ENCODE results near the gene SIGLEC1. TPM values are rescaled to one million over a fixed set of nuclear protein-coding genes. Genes with fewer than 3 reads are reported as not detected.

The SIGLEC1 gene
- total and polyA plus RNA-seq, 2 donors (not counting 3 experiments of a cell fraction or from before 2014, with no cell fraction given): not detected

- Histone ChIP-seq H3K4me3 (replicated peaks in 1 of 3; ENCODE audit: insufficient read depth in 1 of 3, low read depth in 1 of 3, low read length in 3 of 3) (no peak overlapping the region), H2AFZ (ENCODE audit: low read depth, low read length) (no peak overlapping the region), H3K27me3 (ENCODE audit: control insufficient read depth in 2 of 2, insufficient read depth in 2 of 2, low read length in 2 of 2) (no peaks in the 10 kb centered on the region), H3K36me3 (ENCODE audit: control insufficient read depth in 2 of 2, extremely low read depth in 1 of 2, insufficient read depth in 2 of 2, low read length in 2 of 2) (no peaks in the 10 kb centered on the region), H3K79me2 (ENCODE audit: control insufficient read depth, insufficient read depth, low read length) (no peaks in the 10 kb centered on the region), H3K9me1 (replicated peaks; ENCODE audit: control insufficient read depth, extremely low read depth, insufficient read depth, low read length) (no peaks in the 10 kb centered on the region), H3K9ac (replicated peaks; ENCODE audit: extremely low read depth, insufficient read depth, low read length) (no peak overlapping the region), H3K4me1 (ENCODE audit: control insufficient read depth, extremely low read depth, insufficient read depth, low read length) (no peaks in the 10 kb centered on the region), H4K20me1 (replicated peaks; ENCODE audit: control insufficient read depth, extremely low read depth, insufficient read depth, low read length) (no peaks in the 10 kb centered on the region), H3K27ac (ENCODE audit: insufficient read depth, low read depth, low read length) (no peak overlapping the region), H3K9me3 (replicated peaks; ENCODE audit: control insufficient read depth, insufficient read depth, low read length) (no peaks in the 10 kb centered on the region), H3K4me2 (ENCODE audit: insufficient read depth, low read length) (no peak overlapping the region)
- intact Hi-C loops (cut with micrococcal nuclease): no loop called here
- dilution Hi-C loops (cut with MboI; ENCODE audit: extremely low pct_ligation_motif_present, low sequenced_read_pairs): no loop called here
- TF ChIP-seq JUN (IDR thresholded peaks at IDR 0.05; ENCODE audit: borderline replicate concordance, insufficient read depth, insufficient read length, low read depth) (no peak), MYC (IDR thresholded peaks at IDR 0.05; ENCODE audit: low read depth, low read length) (no peak), FOS (IDR thresholded peaks at IDR 0.05; ENCODE audit: borderline replicate concordance, insufficient read depth, low read length) (no peak), POLR2A (IDR thresholded peaks at IDR 0.05; ENCODE audit: low read depth, low read length) (no peak), CTCF (IDR thresholded peaks at IDR 0.05; ENCODE audit: extremely low read depth in 1 of 2, insufficient read depth in 1 of 2, low read depth in 1 of 2, low read length in 2 of 2) (no peak), POLR2AphosphoS5 (IDR thresholded peaks at IDR 0.05; ENCODE audit: insufficient read depth, low read depth, low read length) (no peak), EZH2 (IDR thresholded peaks at IDR 0.05; ENCODE audit: borderline replicate concordance, low read depth, low read length, severe bottlenecking) (no peak), GATA2 (IDR thresholded peaks at IDR 0.05; ENCODE audit: insufficient read depth, insufficient read length, low read depth, low read length) (no peak)
- TF ChIP-seq, protein P1, sequence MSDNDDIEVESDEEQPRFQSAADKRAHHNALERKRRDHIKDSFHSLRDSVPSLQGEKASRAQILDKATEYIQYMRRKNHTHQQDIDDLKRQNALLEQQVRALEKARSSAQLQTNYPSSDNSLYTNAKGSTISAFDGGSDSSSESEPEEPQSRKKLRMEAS (IDR thresholded peaks at IDR 0.05; ENCODE audit: insufficient read depth, insufficient read length): no peak
- no peak for FAIRE-seq
- no TSS peak for BruUV-seq (replicated peaks)
- DNase-seq (ENCODE audit: low read depth, low spot score): no peak
- ChIA-PET POLR2A (no interaction called here), CTCF (interaction anchor here (0.8 to 2.3 kb wide), 6 partner anchors 9 to 140 kb away, joined by 3 to 22 read pairs (median 4); no protein-coding TSS in a partner anchor)
Measured at GRCh38 chr20:3704087-3704486, 8.3 kb downstream of the SIGLEC1 start.
